WTC11 (cell line): ENCODE measurements around the gene LPCAT3. TPM values are rescaled to one million over a fixed set of nuclear protein-coding genes. Genes with fewer than 3 reads are reported as not detected.
A peak's percentile ranks its signal among the peaks of the same experiment; 100 is the strongest.

Source experiments
- ATAC-seq: fragments of 200-7000 bp; cut with Tn5 transposase; 2 replicates; pipeline ENCODE4 v1.10.0; 2021; ENCODE audit warnings: mild to moderate bottlenecking, moderate library complexity
- CTCF ChIA-PET: fragments of 300-600 bp; sonication (Branson Sonifier 250); formaldehyde crosslinking; loops from one replicate; lab custom pipeline; 2021; ENCODE audit warnings: antibody characterized with exemption; lab: Charles Lee
- POLR2A ChIA-PET: fragments of 350-600 bp; sonication (Branson Sonifier 250); formaldehyde crosslinking; loops from one replicate; lab custom pipeline; 2021; ENCODE audit warnings: antibody characterized with exemption; lab: Charles Lee
- DNase-seq: peaks from one replicate; pipeline ENCODE4 v3.0.0; 2021; ENCODE audit warnings: low spot score
- H3K27ac Mint-ChIP-seq: 2 replicates; pipeline ENCODE4 v1.8.0; 2021; ENCODE audit warnings: mixed read lengths
- H3K27me3 Mint-ChIP-seq: 2 replicates; pipeline ENCODE4 v1.8.0; 2021; ENCODE audit warnings: low read depth, mild to moderate bottlenecking, moderate library complexity, mixed read lengths
- H3K36me3 Mint-ChIP-seq: 2 replicates; pipeline ENCODE4 v1.8.0; 2021; ENCODE audit warnings: mixed read lengths
- H3K4me1 Mint-ChIP-seq: 2 replicates; pipeline ENCODE4 v1.8.0; 2022; ENCODE audit warnings: mixed read lengths
- H3K4me3 Mint-ChIP-seq: 2 replicates; pipeline ENCODE4 v1.8.0; 2021; ENCODE audit warnings: mild to moderate bottlenecking, moderate library complexity, mixed read lengths
- H3K9me3 Mint-ChIP-seq: 2 replicates; pipeline ENCODE4 v1.8.0; 2021; ENCODE audit warnings: mixed read lengths
- CDX4 ChIP-seq: fragments of 250-450 bp; sonication (Bioruptor Pico); IDR thresholded peaks from 2 replicates; pipeline ENCODE4 v1.9.0; 2021; ENCODE audit warnings: moderate library complexity, mild to moderate bottlenecking, inconsistent platforms, borderline replicate concordance
- GTF2I ChIP-seq: fragments of 250-450 bp; sonication (Bioruptor Pico); conservative IDR thresholded peaks from 2 replicates; pipeline ENCODE4 v1.4.0; 2021; ENCODE audit warnings: mild to moderate bottlenecking
- HMGA2 ChIP-seq: fragments of 250-450 bp; sonication (Bioruptor Pico); IDR thresholded peaks from 2 replicates; pipeline ENCODE4 v1.4.0; 2021; ENCODE audit warnings: mild to moderate bottlenecking, moderate library complexity
- KAT7 ChIP-seq: sonication (generic); formaldehyde crosslinking; IDR thresholded peaks from 2 replicates; pipeline ENCODE4 v1.8.1; 2023; ENCODE audit warnings: missing genetic modification reagents, mild to moderate bottlenecking, borderline replicate concordance
- NFYB ChIP-seq: sonication (generic); formaldehyde crosslinking; conservative IDR thresholded peaks from 2 replicates; pipeline ENCODE4 v1.8.0; 2022; ENCODE audit warnings: low read depth, missing genetic modification reagents
- OVOL2 ChIP-seq: fragments of 250-450 bp; sonication (Bioruptor Pico); IDR thresholded peaks from 2 replicates; pipeline ENCODE4 v1.9.0; 2021; ENCODE audit warnings: mild to moderate bottlenecking, borderline replicate concordance
- PRDM15 ChIP-seq: sonication (generic); formaldehyde crosslinking; IDR thresholded peaks from 2 replicates; pipeline ENCODE4 v1.8.0; 2022; ENCODE audit warnings: missing genetic modification reagents
- SP1 ChIP-seq: sonication (generic); formaldehyde crosslinking; conservative IDR thresholded peaks from 2 replicates; pipeline ENCODE4 v1.8.1; 2022; ENCODE audit warnings: missing genetic modification reagents
- ZNF138 ChIP-seq: sonication (generic); formaldehyde crosslinking; conservative IDR thresholded peaks from 2 replicates; pipeline ENCODE4 v1.8.1; 2022; ENCODE audit warnings: mild to moderate bottlenecking, moderate library complexity, missing genetic modification reagents
- ZNF317 ChIP-seq: sonication (generic); formaldehyde crosslinking; IDR thresholded peaks from 2 replicates; pipeline ENCODE4 v1.8.1; 2023; ENCODE audit warnings: low read depth, mild to moderate bottlenecking, moderate library complexity, missing genetic modification reagents, borderline replicate concordance
- ZNF396 ChIP-seq: fragments of 250-450 bp; sonication (Bioruptor Pico); IDR thresholded peaks from 2 replicates; pipeline ENCODE4 v1.8.0; 2021; ENCODE audit warnings: mild to moderate bottlenecking, moderate library complexity, borderline replicate concordance
- total RNA-seq: library from RNA; stranded (reverse); gene quantifications from 3 replicates; pipeline ENCODE4 v1.2.3, GENCODE V29; 2021

LPCAT3 gene
- total RNA-seq, 1 experiment from 2014 or later = 40.0 TPM

DNA sequence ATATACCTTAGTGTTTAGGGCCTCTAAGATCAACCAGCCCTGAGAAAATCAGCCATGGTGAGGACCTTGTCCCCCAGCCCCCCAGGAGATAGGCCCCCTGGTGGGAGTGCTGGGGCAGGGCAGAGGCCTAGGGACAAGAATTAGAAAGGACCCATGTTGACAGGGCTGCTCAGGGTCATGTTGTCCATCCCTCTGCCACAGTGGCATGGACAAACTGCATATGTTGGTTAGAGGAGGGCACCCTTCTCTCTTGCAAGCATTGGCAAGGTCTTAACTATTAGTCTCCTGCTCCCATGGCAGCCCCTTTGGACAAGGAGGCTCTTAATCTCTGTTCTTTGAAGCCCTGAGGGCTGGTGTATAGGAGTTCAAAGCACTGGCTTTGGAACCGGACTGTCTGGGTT lies 67.9 kb downstream of the LPCAT3 start:
- TF ChIP-seq GTF2I (CRISPR knock-in tag) (no peak), HMGA2 (CRISPR knock-in tag) (no peak), CDX4 (CRISPR knock-in tag) (no peak), ZNF396 (CRISPR knock-in tag) (no peak), NFYB (CRISPR knock-in tag) (no peak)

DNA sequence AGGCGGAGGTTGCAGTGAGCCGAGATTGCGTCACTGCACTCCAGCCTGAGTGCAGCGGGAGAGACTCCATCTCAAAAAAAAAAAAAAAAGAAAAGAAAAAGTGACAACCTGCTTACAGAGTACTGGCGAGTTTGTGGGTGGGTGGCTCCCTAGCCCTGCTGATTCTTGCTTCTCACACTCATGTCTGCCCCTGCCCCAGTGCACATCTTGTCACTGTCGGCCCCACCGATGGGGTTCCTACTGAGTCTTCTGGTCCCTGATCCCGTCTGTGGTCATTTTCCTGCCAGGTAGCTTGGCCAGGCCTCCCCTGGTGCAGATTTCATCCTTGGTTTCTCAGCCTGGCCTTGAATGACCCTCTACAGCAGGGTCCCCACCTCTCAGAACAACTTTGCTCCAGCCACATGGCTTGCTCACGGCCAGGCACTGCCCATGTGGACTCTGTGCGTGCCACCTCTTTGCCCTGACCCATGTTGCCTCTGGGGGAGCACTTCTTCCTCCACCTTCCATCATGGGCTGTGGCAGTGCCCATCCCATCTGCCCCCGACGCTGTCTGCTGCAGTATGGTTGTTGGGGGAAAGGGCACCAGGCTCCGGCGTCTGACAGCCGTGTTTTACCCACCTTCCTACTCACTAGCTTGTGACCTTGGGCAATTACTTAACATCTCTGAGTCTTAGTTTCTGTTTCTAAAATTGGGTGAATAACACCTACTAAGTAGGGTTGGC lies 69.2 kb downstream of the LPCAT3 start:
- H3K9me3 Mint-ChIP-seq = no peaks in the 10 kb centered on the region
- no peaks in the 10 kb centered on the region for H3K27me3 Mint-ChIP-seq
- DNase-seq (no peak), ATAC-seq (no peak)
- ChIA-PET CTCF (interaction anchor here (1.2 to 1.6 kb wide), 3 partner anchors 13 to 164 kb away, joined by 4 to 9 read pairs (median 6); no protein-coding TSS in a partner anchor), POLR2A (no interaction called here)
- peak overlapping the region; percentile 32; the same call in 1 of the 2 replicates for H3K27ac Mint-ChIP-seq
- peaks cover 42% of the 10 kb centered on the region for H3K4me1 Mint-ChIP-seq
- H3K36me3 Mint-ChIP-seq = no peaks in the 10 kb centered on the region
- no peak for TF ChIP-seq SP1 (CRISPR knock-in tag)
- no peak for TF ChIP-seq OVOL2 (CRISPR knock-in tag)
- TF ChIP-seq KAT7 (CRISPR knock-in tag) = no peak
- TF ChIP-seq, all 79 proteins: peak for 0
- no peak overlapping the region for H3K4me3 Mint-ChIP-seq

More for the DNA sequence above, 67.9 kb downstream of the LPCAT3 start:
- Mint-ChIP-seq H3K36me3 (no peaks in the 10 kb centered on the region), H3K27me3 (no peaks in the 10 kb centered on the region), H3K4me3 (no peak overlapping the region), H3K9me3 (no peaks in the 10 kb centered on the region), H3K27ac (no peak overlapping the region), H3K4me1 (peaks cover 36% of the 10 kb centered on the region)
- DNase-seq (no peak), ATAC-seq (no peak)
- ChIA-PET POLR2A (no interaction called here), CTCF (interaction anchor here (1.0 to 1.6 kb wide), 5 partner anchors 10 to 163 kb away, joined by 3 to 9 read pairs (median 4); partner anchors contain the start of gene LPCAT3)

GRCh38 chr12:6947615-6948014 lies 70.7 kb downstream of the LPCAT3 start:
- 0 out of 2 replicates have a peak overlapping the region, but pooled peaks have one; percentile 8 for H3K4me3 Mint-ChIP-seq
- CTCF ChIA-PET = interaction anchor here (1.3 to 5.7 kb wide), 5 partner anchors 10 to 197 kb away, joined by 4 to 296 read pairs (median 51); partner anchors contain the start of gene SPSB2
- POLR2A ChIA-PET = interaction anchor here (1.1 to 6.2 kb wide), 3 partner anchors 16 to 80 kb away, joined by 3 to 167 read pairs (median 7); partner anchors contain the start of genes LPCAT3 and TPI1

More at GRCh38 chr12:6947615-6948014, 70.7 kb downstream of the LPCAT3 start:
- no peaks in the 10 kb centered on the region for H3K36me3 Mint-ChIP-seq
- no peak overlapping the region for H3K27ac Mint-ChIP-seq
- peaks cover 37% of the 10 kb centered on the region for H3K4me1 Mint-ChIP-seq
- H3K9me3 Mint-ChIP-seq = no peaks in the 10 kb centered on the region
- DNase-seq (no peak), ATAC-seq (no peak)
- H3K27me3 Mint-ChIP-seq = no peaks in the 10 kb centered on the region
- TF ChIP-seq PRDM15 (CRISPR knock-in tag) (no peak), ZNF317 (CRISPR knock-in tag) (no peak), ZNF138 (CRISPR knock-in tag) (no peak)
- TF ChIP-seq, all 79 proteins: peak for 0
